H1 (cell line): ENCODE measurements around the gene MYO7B.

Experiments
- CEBPB ChIP-seq: IDR thresholded peaks from 2 replicates; pipeline ENCODE4 v1.6.1; 2012; ENCODE audit warnings: low read depth, low read length
- EP300 ChIP-seq, 2 experiments: IDR thresholded peaks; 1 replicate in 1 of 2; 2 replicates in 1 of 2; pipeline ENCODE4 v1.6.1; 2011 to 2012; ENCODE audit warnings: low read depth in 2 of 2, low read length in 2 of 2, mild to moderate bottlenecking in 2 of 2, borderline replicate concordance in 1 of 2, inconsistent platforms in 1 of 2, moderate library complexity in 1 of 2
- EZH2 ChIP-seq: fragments of 200-600 bp; sonication (generic); IDR thresholded peaks from 2 replicates; pipeline ENCODE4 v1.7.1; 2012; ENCODE audit warnings: low read depth, mild to moderate bottlenecking, moderate library complexity, low read length, inconsistent platforms; ENCODE audit not compliant: severe bottlenecking
- KDM1A ChIP-seq: fragments of 200-600, 300-600 bp; sonication (generic); IDR thresholded peaks from 2 replicates; pipeline ENCODE4 v1.7.1; 2016; ENCODE audit warnings: mild to moderate bottlenecking, low read length, borderline replicate concordance
- PHF8 ChIP-seq: fragments of 200-600 bp; sonication (generic); conservative IDR thresholded peaks from 2 replicates; pipeline ENCODE4 v1.7.1; 2012; ENCODE audit warnings: low read depth, mild to moderate bottlenecking, inconsistent platforms, low read length, moderate library complexity
- POLR2A ChIP-seq, 2 experiments: IDR thresholded peaks; 1 replicate in 1 of 2; 2 replicates in 1 of 2; pipeline ENCODE4 v1.6.1; 2011; ENCODE audit warnings: low read depth in 2 of 2, low read length in 2 of 2, mild to moderate bottlenecking in 2 of 2; ENCODE audit errors: control extremely low read depth in 1 of 2
- POLR2AphosphoS5 ChIP-seq: IDR thresholded peaks from 2 replicates; pipeline ENCODE4 v1.6.1; 2011; ENCODE audit warnings: low read depth, low read length
- TEAD4 ChIP-seq: IDR thresholded peaks from 2 replicates; pipeline ENCODE4 v1.6.1; 2012; ENCODE audit warnings: low read depth, low read length, inconsistent platforms, mixed read lengths
- ZNF274 ChIP-seq: IDR thresholded peaks from 2 replicates; pipeline ENCODE4 v1.7.0; 2012; ENCODE audit warnings: low read length, borderline replicate concordance; ENCODE audit errors: extremely low read depth
- TF ChIP-seq, protein P1 (sequence below), 3 experiments: IDR thresholded peaks; 1 replicate in 2 of 3; 2 replicates in 1 of 3; pipeline versions ENCODE4 v1.5.1 to v1.6.1; 2011; ENCODE audit warnings: low read length in 3 of 3, mild to moderate bottlenecking in 3 of 3, inconsistent platforms in 2 of 3, low read depth in 1 of 3, moderate library complexity in 1 of 3; ENCODE audit not compliant: insufficient read depth in 1 of 3; ENCODE audit errors: control extremely low read depth in 1 of 3

DNA sequence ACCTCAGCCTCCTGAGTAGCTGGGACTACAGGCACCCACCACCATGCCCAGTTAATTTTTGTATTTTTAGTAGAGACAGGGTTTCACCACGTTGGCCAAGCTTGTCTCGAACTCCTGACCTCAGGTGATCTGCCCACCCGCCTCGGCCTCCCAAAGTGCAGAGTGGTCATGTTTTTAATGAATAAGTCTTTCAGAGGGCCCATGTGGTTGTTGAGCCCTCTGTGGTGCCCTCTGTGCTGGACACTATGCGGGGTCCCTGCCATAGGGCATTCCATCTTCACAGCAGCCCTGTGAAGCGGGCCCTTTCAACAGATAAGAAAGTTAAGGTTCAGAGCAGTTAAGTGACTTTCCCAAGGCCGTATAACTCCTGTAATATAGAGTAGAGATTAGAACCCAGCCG is 25.9 kb downstream of the MYO7B start:
- TF ChIP-seq POLR2AphosphoS5 (no peak), POLR2A (IDR thresholded peaks at IDR 0.05; ENCODE audit: control extremely low read depth in 1 of 2, low read depth in 2 of 2, low read length in 2 of 2) (no peak), KDM1A (no peak), EZH2 (no peak), PHF8 (no peak), TEAD4 (no peak), ZNF274 (no peak), EP300 (IDR thresholded peaks at IDR 0.05; ENCODE audit: borderline replicate concordance in 1 of 2, low read depth in 2 of 2, low read length in 2 of 2) (no peak), CEBPB (no peak)
- TF ChIP-seq, protein P1, sequence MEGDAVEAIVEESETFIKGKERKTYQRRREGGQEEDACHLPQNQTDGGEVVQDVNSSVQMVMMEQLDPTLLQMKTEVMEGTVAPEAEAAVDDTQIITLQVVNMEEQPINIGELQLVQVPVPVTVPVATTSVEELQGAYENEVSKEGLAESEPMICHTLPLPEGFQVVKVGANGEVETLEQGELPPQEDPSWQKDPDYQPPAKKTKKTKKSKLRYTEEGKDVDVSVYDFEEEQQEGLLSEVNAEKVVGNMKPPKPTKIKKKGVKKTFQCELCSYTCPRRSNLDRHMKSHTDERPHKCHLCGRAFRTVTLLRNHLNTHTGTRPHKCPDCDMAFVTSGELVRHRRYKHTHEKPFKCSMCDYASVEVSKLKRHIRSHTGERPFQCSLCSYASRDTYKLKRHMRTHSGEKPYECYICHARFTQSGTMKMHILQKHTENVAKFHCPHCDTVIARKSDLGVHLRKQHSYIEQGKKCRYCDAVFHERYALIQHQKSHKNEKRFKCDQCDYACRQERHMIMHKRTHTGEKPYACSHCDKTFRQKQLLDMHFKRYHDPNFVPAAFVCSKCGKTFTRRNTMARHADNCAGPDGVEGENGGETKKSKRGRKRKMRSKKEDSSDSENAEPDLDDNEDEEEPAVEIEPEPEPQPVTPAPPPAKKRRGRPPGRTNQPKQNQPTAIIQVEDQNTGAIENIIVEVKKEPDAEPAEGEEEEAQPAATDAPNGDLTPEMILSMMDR (IDR thresholded peaks at IDR 0.05; ENCODE audit: control extremely low read depth in 1 of 3, insufficient read depth in 1 of 3, low read depth in 1 of 3, low read length in 3 of 3) = no peak
